NOMO-1 treated with DMSO at 0.1 percent for 48 hours (cell line): ENCODE data around the gene FMOD.
A peak's percentile ranks its signal among the peaks of the same experiment; 100 is the strongest.
"Not testable (repeated sequence)": the region's sequence is repeated elsewhere in the genome, so short reads cannot be mapped to it uniquely, and the experiment has no call there.

Experiments used
- DNase-seq: peaks from one replicate; lab custom pipeline; 2025; ENCODE audit not compliant: unreplicated experiment; lab: John Stamatoyannopoulos, UW

FMOD gene

GRCh38 chr1:203306965-203307541 is 43.9 kb downstream of the FMOD start:
- DNase-seq, result no peak

DNA sequence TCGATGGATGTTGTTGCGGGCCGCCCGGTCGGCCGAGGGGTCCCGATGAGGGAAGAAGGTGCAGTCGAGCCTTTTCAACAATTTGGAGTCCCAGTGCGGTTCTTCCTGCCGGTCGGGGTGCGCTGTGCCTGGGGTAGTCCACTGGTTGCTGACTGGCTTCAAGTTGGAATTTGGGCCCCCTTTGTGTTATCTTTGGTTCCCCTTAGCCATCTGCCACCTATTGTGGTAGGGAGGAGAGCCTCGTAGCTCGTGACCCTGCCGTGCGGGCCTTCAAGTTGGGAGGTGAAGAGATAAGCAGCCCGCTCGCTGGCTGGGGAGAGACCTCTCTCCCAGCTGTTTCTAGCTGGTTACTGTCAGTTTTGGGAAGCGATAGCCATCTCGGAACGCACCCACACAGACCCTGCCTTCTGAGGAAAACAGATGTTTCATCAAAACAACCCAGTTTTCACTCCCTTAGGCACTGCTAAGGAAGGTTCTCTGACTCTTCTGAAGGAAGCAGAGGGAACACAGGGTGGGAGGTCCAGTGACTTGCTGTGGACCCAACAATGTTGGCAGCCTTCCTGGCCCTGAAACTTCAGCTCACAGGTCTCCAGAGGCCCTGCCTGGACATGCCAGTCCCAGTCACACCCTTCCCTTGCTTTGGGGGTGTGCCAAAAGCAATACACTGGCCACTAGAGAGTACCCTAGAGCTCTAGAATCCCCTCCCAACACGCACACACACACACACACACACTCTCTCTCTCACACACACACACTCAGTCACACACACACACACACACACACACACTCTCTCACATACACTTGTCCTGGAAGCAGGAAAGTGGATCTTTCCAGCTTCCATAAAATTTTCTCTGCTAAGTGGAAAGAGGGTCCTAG is 44.6 kb downstream of the FMOD start:
- DNase-seq, result peak; percentile 17

GRCh38 chr1:203305809-203306088 is 45.2 kb downstream of the FMOD start:
- no peak for DNase-seq

- peak; percentile 78 for DNase-seq
Observed at GRCh38 chr1:203304919-203305808, 45.8 kb downstream of the FMOD start, which contains the start of gene BTG2. Gene BTG2 (plus strand): TSS chr1:203305519. CDS start chr1:203305607, 88 bp downstream.

DNA sequence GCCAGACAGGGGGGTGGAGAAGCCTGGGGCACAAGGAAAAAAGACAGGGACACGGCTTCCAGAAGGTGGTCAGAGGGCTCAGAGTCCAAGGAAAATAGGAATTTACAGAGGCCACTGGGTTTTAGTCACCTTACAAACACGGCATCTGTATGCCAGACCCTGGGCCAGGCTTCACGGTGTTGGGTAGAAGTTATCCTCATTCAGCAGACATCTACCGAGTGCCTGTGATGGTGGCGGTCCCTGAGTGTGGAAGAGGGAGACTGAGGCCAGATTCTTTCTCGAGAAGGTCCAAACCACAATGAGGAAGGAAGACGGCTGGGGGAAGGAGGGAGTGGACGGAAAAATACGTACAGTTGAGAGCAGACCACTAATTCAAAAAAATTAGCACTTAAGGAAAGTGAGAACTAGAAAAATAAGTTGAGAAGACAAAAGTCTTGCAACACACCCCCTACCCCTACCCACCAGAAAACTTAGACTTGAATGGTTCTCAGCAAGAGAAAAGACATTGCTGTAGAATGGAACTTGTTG is 46.5 kb downstream of the FMOD start:
- DNase-seq, result peak; percentile 49

DNA sequence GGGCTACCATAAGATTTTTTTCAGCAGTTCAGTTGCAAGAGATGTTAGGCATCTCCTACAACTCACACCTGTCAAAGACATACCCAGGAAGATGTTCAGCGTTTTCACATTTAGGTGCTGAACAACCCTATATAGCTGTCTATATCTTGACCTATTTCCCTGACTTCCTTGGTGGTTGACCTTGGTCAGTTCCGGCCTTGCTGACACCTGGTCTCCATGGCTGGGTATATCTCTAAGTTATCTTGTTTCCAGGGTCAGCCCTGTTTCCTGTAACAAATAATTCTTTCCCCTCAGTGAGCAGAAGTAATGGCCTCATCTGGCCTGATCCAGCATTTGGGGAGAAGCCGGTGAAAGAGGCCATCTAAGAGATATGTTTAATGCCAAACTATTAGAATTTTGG is 48.0 kb downstream of the FMOD start:
- no peak for DNase-seq

DNA sequence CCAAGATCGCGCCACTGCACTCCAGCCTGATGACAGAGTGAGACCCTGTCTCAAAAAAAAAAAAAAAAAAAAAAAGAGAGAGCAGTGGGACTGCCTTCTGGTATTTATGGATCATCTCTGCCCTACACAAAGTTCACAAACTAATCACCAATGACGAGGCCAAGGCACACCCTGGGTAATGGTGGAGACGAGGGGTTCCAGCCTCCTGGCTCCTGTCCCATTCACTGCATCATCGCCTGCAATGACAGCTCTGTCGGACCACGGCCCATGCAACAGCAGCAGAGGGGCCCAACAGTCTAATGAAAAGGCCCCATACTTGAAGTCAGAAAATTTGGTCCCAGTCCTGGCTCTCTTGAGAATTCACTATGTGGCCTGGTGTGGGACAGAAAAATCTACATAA is 48.5 kb downstream of the FMOD start:
- DNase-seq, result no peak

- DNase-seq, result no peak
Observed at GRCh38 chr1:203301331-203301668, 49.6 kb downstream of the FMOD start.

DNA sequence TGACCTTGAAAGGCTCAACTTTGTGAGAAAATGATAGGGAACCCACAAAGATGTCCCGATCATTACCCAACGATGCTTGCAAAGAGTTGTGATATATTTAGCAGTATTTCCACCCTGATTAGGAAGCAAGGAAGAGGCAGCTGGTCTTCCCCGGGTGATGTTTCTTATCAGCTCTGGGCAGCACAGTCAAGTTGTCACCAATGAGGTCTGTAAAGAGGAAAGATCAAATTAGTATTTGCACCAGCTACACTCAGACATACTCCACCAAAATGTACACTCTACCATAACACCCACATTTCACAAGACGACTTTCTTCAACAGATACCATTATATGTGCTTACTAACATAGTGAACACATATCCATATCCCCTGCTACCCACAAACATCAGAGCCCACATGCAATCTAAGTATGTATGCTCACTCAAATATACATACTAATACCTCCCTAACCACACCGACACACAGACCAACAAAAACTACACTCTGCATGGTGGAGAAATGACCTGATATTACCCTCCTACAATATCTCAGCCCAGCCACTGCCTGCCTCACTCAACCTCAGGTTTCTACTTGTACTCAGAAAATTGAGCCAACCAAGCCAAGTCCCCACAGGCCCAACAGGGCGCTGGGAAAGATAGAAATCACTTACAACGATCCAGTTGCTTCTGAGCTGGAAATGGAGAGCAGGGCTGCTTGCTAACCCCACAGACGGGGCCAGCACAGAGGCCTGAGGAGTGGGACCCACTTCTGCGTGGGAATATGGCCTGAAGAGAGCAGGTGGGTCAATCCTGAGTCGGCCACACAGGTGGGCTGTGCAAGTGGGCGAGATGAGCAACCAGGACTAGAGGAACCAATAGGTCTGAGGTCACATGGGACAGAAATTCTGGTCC is 50.2 kb downstream of the FMOD start:
- DNase-seq, result no peak

GRCh38 chr1:203299719-203300429 is 51.0 kb downstream of the FMOD start:
- not testable (repeated sequence) for DNase-seq

DNA sequence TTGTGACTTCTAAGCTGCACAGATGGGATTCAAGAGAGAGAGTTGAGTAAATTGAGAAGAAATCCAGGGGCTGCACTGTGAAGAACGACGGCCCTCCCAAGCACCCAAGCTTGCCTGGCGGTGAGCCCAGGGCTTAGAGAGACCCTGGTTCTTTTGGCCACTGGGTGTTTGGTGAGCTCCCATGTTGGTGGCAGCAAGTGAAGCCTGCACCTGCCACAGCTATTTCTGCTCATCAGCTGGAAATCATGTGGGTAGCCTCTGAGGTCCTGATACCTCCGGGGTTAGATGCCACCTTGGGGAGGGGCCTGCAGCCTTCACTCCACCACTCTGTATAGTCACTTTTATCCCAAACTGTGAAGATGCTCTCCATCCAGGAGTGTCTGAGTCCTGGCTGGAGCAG is 51.8 kb downstream of the FMOD start:
- DNase-seq, result no peak

GRCh38 chr1:203296460-203297073 is 54.4 kb downstream of the FMOD start:
- no peak for DNase-seq

- DNase-seq, result no peak
Observed at GRCh38 chr1:203295796-203296195, 55.1 kb downstream of the FMOD start.

DNA sequence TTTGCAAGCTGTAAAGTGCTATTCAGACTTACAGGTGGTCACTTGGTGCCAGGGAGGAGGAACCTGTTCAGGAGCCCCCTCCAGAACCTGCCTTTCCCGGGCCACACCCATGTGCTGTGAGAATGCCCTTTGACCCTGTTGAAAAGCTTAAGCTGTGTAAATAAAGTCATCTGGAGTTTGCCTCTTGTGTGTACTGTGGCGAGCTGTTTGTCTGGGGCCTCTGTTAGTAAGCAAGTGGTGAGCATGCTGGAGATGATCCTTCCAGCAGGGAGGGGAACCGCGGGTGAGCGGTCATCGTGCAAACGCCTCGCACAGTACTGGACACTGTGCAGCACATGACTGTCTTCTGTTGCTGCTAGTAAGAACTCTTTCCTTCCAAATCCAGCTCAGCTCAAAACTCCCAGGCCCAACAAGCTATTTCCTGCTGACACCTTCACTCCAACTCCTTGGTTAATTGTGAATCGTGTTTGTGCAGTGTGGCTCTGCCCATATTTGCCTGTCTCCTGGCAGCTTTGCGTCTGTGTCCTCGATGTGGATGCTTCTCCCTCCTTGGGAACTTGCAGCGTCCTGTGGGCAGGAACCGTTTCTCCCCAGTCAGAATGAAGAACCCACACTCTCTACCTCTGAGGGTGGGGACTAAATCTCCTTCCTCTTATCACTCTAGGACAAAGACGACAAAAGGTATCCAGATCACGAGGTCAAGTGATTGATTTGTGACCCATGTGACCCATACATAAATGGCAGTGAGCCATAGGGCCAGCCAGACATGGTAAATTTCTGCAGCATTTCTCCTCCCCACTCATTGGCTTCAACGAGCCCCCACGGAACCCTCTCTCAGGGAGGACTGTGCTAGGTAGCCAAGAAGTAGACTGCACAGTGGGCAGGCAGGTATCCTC is 59.5 kb downstream of the FMOD start:
- no peak for DNase-seq
